Measurements from ENCODE around the gene BCL11A.

Gene BCL11A

GRCh38 chr2:60525899-60526298 is 27.6 kb downstream of the BCL11A start:
- no peak for DNase-seq (ENCODE audit: low spot score)

GRCh38 chr2:60524874-60525273 is 28.6 kb downstream of the BCL11A start:
- DNase-seq (ENCODE audit: low spot score), result no peak

- DNase-seq (ENCODE audit: low spot score), result no peak
Measured at GRCh38 chr2:60523963-60524362, 29.5 kb downstream of the BCL11A start.

GRCh38 chr2:60522462-60522861 is 31.0 kb downstream of the BCL11A start:
- no peak for DNase-seq (ENCODE audit: low spot score)

- DNase-seq (ENCODE audit: low spot score), result no peak
Measured at GRCh38 chr2:60521626-60522025, 31.8 kb downstream of the BCL11A start.

- DNase-seq (ENCODE audit: low spot score), result no peak
Measured at GRCh38 chr2:60520917-60521539, 32.4 kb downstream of the BCL11A start.

- no peak for DNase-seq (ENCODE audit: low spot score)
Measured at GRCh38 chr2:60520151-60520876, 33.1 kb downstream of the BCL11A start.

GRCh38 chr2:60519231-60519863 is 34.1 kb downstream of the BCL11A start:
- no peak for DNase-seq (ENCODE audit: low spot score)

GRCh38 chr2:60518567-60518966 is 34.9 kb downstream of the BCL11A start:
- DNase-seq (ENCODE audit: low spot score), result no peak

- DNase-seq (ENCODE audit: low spot score), result no peak
Measured at GRCh38 chr2:60517446-60517845, 36.0 kb downstream of the BCL11A start.

GRCh38 chr2:60516826-60517225 is 36.6 kb downstream of the BCL11A start:
- no peak for DNase-seq (ENCODE audit: low spot score)

GRCh38 chr2:60516383-60516811 is 37.1 kb downstream of the BCL11A start:
- no peak for DNase-seq (ENCODE audit: low spot score)

GRCh38 chr2:60515721-60516226 is 37.7 kb downstream of the BCL11A start:
- no peak for DNase-seq (ENCODE audit: low spot score)

GRCh38 chr2:60513996-60514395 is 39.5 kb downstream of the BCL11A start:
- DNase-seq (ENCODE audit: low spot score), result no peak

- DNase-seq (ENCODE audit: low spot score), result no peak
Measured at GRCh38 chr2:60513191-60513590, 40.3 kb downstream of the BCL11A start.

- no peak for DNase-seq (ENCODE audit: low spot score)
Measured at GRCh38 chr2:60512641-60513040, 40.8 kb downstream of the BCL11A start.

- DNase-seq (ENCODE audit: low spot score), result peak; percentile 55
Measured at GRCh38 chr2:60512062-60512622, 41.3 kb downstream of the BCL11A start.

- no peak for DNase-seq (ENCODE audit: low spot score)
Measured at GRCh38 chr2:60510713-60511112, 42.7 kb downstream of the BCL11A start.

- DNase-seq (ENCODE audit: low spot score), result no peak
Measured at GRCh38 chr2:60509066-60509465, 44.4 kb downstream of the BCL11A start.

- DNase-seq (ENCODE audit: low spot score), result no peak
Measured at GRCh38 chr2:60508339-60508917, 45.0 kb downstream of the BCL11A start.

GRCh38 chr2:60507211-60507965 is 46.1 kb downstream of the BCL11A start:
- DNase-seq (ENCODE audit: low spot score), result no peak

- DNase-seq (ENCODE audit: low spot score), result no peak
Measured at GRCh38 chr2:60505880-60506260, 47.6 kb downstream of the BCL11A start.

Measured in germinal center (tissue), 1 donor.